Nephron (organoid): ENCODE measurements around the gene CENPS.

Experiments used
- H3K27ac Mint-ChIP-seq, 3 experiments: 2 replicates each; pipeline ENCODE4 v1.8.0; 2020; ENCODE audit warnings: mixed read lengths in 3 of 3, mild to moderate bottlenecking in 2 of 3, moderate library complexity in 1 of 3
- H3K27me3 Mint-ChIP-seq: 2 replicates; pipeline ENCODE4 v1.8.0; 2021; ENCODE audit warnings: low read depth, mild to moderate bottlenecking, moderate library complexity, mixed read lengths
- H3K36me3 Mint-ChIP-seq: 2 replicates; pipeline ENCODE4 v1.8.0; 2020; ENCODE audit warnings: low read depth, mixed read lengths
- H3K4me1 Mint-ChIP-seq: 2 replicates; pipeline ENCODE4 v1.8.0; 2020; ENCODE audit warnings: mixed read lengths
- H3K4me3 Mint-ChIP-seq, 3 experiments: 2 replicates each; pipeline ENCODE4 v1.8.0; 2020; ENCODE audit warnings: mild to moderate bottlenecking in 3 of 3, mixed read lengths in 3 of 3, moderate library complexity in 2 of 3
- H3K9me3 Mint-ChIP-seq: 2 replicates; pipeline ENCODE4 v1.8.0; 2020; ENCODE audit warnings: mixed read lengths
- CTCF ChIP-seq, 3 experiments: fragments of 200-600 bp; sonication (generic); IDR thresholded peaks; one replicate each; pipeline ENCODE4 v1.5.0; 2021; ENCODE audit warnings: antibody characterized with exemption in 3 of 3; ENCODE audit not compliant: unreplicated experiment in 3 of 3

Gene CENPS

GRCh38 chr1:10457875-10458274 is 27.6 kb downstream of the CENPS start:
- Mint-ChIP-seq H3K36me3 (peaks cover 37% of the 10 kb centered on the region), H3K27me3 (no peaks in the 10 kb centered on the region), H3K27ac (no peak overlapping the region), H3K4me3 (no peak overlapping the region), H3K9me3 (no peaks in the 10 kb centered on the region), H3K4me1 (peaks cover 6% of the 10 kb centered on the region)
- no peak for TF ChIP-seq CTCF (IDR thresholded peaks at IDR 0.05; ENCODE audit: unreplicated experiment in 3 of 3)

GRCh38 chr1:10459184-10459583 is 29.0 kb downstream of the CENPS start:
- peak overlapping the region in 1 of 3 experiments; percentile 21 for H3K27ac Mint-ChIP-seq
- peaks cover 44% of the 10 kb centered on the region for H3K36me3 Mint-ChIP-seq
- H3K4me3 Mint-ChIP-seq: no peak overlapping the region
- H3K27me3 Mint-ChIP-seq: no peaks in the 10 kb centered on the region
- H3K4me1 Mint-ChIP-seq: peaks cover 6% of the 10 kb centered on the region
- no peak for TF ChIP-seq CTCF (IDR thresholded peaks at IDR 0.05; ENCODE audit: unreplicated experiment in 3 of 3)
- H3K9me3 Mint-ChIP-seq: no peaks in the 10 kb centered on the region

- TF ChIP-seq CTCF (IDR thresholded peaks at IDR 0.05; ENCODE audit: unreplicated experiment in 3 of 3): no peak
- H3K4me1 Mint-ChIP-seq: no peaks in the 10 kb centered on the region
- no peaks in the 10 kb centered on the region for H3K27me3 Mint-ChIP-seq
- peaks cover 46% of the 10 kb centered on the region for H3K36me3 Mint-ChIP-seq
- no peak overlapping the region for H3K4me3 Mint-ChIP-seq
- no peak overlapping the region for H3K27ac Mint-ChIP-seq
- no peaks in the 10 kb centered on the region for H3K9me3 Mint-ChIP-seq
Observed at GRCh38 chr1:10467078-10467477, 36.8 kb downstream of the CENPS start.

- peaks cover 23% of the 10 kb centered on the region for H3K36me3 Mint-ChIP-seq
- no peak for TF ChIP-seq CTCF (IDR thresholded peaks at IDR 0.05; ENCODE audit: unreplicated experiment in 3 of 3)
- no peaks in the 10 kb centered on the region for H3K9me3 Mint-ChIP-seq
- H3K4me3 Mint-ChIP-seq: no peak overlapping the region
- H3K27me3 Mint-ChIP-seq: no peaks in the 10 kb centered on the region
- peaks cover 16% of the 10 kb centered on the region for H3K4me1 Mint-ChIP-seq
- H3K27ac Mint-ChIP-seq: no peak overlapping the region
Observed at GRCh38 chr1:10470043-10470442, 39.8 kb downstream of the CENPS start.

- peaks cover 29% of the 10 kb centered on the region for H3K4me1 Mint-ChIP-seq
- H3K36me3 Mint-ChIP-seq: peaks cover 19% of the 10 kb centered on the region
- TF ChIP-seq CTCF (IDR thresholded peaks at IDR 0.05; ENCODE audit: unreplicated experiment in 3 of 3): no peak
- no peaks in the 10 kb centered on the region for H3K9me3 Mint-ChIP-seq
- no peaks in the 10 kb centered on the region for H3K27me3 Mint-ChIP-seq
- H3K4me3 Mint-ChIP-seq: peak overlapping the region; percentile 91 to 99 (median 94)
- peak overlapping the region; percentile 92 to 98 (median 94) for H3K27ac Mint-ChIP-seq
Observed at GRCh38 chr1:10471411-10472219, 41.4 kb downstream of the CENPS start.
